Measurements from ENCODE around the gene LRP1B.
"Not testable (repeated sequence)": the region's sequence is repeated elsewhere in the genome, so short reads cannot be mapped to it uniquely, and the experiment has no call there.

Gene LRP1B

DNA sequence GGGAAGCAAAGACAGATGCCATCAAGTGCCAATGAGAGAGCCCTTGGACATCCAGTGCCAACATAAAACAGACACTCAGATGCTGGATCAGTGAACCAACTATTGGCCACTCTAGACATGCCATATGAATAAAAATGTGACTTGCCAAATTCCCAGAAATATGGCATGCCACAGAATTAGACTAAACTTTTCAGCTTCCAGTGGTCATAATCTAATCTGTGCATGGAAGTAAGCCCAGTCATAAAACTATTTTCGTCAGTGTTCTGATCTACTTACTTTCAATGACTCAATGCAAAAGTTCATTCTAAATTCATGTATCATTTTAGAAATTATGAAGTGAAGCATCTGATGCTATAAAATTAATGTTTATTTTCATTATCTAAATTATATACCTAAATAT is 1844.4 kb downstream of the LRP1B start:
- no peak overlapping the region for H3K4me3 ChIP-seq (ENCODE audit: low read depth, low read length)
- TF ChIP-seq, protein P1, sequence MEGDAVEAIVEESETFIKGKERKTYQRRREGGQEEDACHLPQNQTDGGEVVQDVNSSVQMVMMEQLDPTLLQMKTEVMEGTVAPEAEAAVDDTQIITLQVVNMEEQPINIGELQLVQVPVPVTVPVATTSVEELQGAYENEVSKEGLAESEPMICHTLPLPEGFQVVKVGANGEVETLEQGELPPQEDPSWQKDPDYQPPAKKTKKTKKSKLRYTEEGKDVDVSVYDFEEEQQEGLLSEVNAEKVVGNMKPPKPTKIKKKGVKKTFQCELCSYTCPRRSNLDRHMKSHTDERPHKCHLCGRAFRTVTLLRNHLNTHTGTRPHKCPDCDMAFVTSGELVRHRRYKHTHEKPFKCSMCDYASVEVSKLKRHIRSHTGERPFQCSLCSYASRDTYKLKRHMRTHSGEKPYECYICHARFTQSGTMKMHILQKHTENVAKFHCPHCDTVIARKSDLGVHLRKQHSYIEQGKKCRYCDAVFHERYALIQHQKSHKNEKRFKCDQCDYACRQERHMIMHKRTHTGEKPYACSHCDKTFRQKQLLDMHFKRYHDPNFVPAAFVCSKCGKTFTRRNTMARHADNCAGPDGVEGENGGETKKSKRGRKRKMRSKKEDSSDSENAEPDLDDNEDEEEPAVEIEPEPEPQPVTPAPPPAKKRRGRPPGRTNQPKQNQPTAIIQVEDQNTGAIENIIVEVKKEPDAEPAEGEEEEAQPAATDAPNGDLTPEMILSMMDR (IDR thresholded peaks at IDR 0.05; ENCODE audit: low read depth, low read length, missing control alignments): no peak
- no peak for DNase-seq (ENCODE audit: low read depth)

DNA sequence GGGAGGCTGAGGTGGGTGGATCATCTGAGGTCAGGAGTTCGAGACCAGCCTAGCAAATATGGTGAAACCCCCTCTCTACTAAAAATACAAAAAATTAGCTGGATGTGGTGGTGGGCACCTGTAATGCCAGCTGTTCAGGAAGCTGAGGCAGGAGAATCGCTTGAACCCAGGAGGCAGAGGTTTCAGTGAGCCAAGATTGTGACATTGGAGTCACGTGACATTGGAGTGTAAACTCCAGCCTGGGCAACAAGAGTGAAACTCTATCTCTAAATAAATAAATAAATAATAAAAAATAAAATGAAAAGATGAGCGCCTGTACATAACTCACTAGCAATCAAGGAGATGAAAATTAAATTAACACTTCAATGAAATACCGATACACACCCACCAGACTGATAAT is 1853.5 kb downstream of the LRP1B start:
- not testable (repeated sequence) for H3K4me3 ChIP-seq (ENCODE audit: low read depth, low read length); DNase-seq (ENCODE audit: low read depth)

DNA sequence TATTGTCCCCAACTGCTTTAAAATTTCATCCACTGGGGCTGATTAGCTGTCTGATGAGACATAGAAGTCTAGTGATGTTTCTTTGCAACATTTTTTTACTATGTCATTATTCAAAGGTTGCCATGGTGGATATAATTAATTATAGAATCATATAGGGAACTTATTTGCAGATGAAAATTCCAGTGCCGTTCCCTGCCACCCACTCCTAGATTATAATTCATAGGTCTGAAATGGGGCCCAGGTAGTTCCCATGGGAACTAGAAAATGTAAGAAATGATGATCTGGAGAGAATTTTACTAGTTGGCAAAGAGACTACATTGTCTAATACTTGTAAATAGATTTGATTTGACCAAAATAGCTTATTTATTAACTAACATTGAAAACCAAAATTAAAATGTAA is 1854.2 kb downstream of the LRP1B start:
- TF ChIP-seq, protein P1 (IDR thresholded peaks at IDR 0.05; ENCODE audit: low read depth, low read length, missing control alignments): no peak
- H3K4me3 ChIP-seq (ENCODE audit: low read depth, low read length): no peak overlapping the region
- DNase-seq (ENCODE audit: low read depth): no peak

DNA sequence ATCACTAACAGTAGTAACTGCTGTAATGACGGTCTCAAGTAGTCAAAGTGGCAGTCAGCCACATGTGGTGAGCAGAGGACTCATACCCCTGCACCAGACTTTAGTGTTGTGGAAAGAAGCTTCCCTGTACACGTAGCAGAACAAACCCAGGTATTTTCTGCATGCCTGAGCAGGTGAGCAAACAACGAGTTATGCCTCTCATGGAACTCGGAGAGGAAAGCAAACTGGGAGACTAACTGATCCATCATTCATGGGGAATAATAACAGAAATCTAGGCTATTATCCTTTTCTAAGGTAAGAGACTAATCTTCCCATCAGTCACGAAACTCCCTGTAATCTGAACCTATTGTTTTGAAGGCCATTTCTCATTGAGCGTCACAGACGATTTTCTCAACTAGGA is 1855.4 kb downstream of the LRP1B start:
- TF ChIP-seq, protein P1 (IDR thresholded peaks at IDR 0.05; ENCODE audit: low read depth, low read length, missing control alignments): no peak
- H3K4me3 ChIP-seq (ENCODE audit: low read depth, low read length): no peak overlapping the region
- DNase-seq (ENCODE audit: low read depth): no peak

DNA sequence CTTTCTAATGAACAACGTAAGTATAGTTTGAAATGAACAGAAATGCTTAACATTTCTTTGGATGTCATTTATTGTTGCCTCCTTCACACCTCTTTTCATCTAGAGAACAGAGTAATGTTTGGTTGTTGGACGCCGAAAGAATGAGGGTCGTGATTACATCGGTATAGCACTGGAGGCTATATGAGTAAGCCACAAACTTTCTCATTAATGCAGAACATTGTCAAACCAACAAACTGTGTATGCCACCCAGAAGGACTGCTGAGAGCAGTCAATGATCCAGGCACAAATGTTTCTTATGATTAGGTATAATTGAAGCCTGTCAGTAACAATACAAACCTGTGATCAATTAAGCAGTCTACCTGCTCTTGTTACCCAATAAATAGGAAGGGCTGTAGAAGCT is 1855.9 kb downstream of the LRP1B start:
- TF ChIP-seq, protein P1 (IDR thresholded peaks at IDR 0.05; ENCODE audit: low read depth, low read length, missing control alignments): no peak
- no peak for DNase-seq (ENCODE audit: low read depth)
- H3K4me3 ChIP-seq (ENCODE audit: low read depth, low read length): no peak overlapping the region

DNA sequence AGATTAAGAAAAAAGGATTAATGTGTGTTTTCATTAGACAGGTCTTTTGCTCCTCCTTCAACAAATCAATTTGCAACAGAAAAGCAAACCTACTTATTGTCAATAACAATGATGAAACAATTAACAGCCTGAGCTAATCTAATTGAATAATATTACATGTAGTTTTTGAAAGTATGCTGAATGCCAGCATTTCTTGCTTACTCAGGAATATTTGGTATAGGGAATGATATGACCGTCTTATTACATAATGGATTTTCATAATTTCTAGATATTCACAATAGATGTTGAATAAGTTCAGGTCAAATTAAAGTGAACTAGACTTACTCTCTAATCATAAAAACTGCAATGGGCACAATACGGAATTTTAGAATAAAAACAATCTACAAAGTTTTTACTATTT is 1856.9 kb downstream of the LRP1B start:
- H3K4me3 ChIP-seq (ENCODE audit: low read depth, low read length): no peak overlapping the region
- DNase-seq (ENCODE audit: low read depth): no peak
- TF ChIP-seq, protein P1 (IDR thresholded peaks at IDR 0.05; ENCODE audit: low read depth, low read length, missing control alignments): no peak

DNA sequence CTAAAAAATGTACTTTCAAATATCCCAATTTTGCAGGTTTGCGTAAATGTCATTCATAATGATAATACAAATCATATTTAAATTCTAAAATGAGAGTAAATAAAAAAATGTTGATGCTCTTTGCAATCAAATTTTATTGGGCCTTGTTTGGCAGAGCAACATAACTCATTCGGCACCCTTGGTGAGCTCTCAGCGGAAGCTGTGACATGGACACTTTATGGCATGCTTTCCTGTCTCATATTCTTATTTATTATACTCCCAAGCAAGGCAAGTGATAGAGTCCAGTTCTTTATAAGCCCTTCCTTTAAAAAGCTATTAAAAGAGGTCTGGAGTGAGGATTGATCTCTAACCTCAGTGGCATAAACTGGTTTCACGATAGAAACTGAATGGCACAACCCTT is 1857.4 kb downstream of the LRP1B start:
- DNase-seq (ENCODE audit: low read depth): no peak
- TF ChIP-seq, protein P1 (IDR thresholded peaks at IDR 0.05; ENCODE audit: low read depth, low read length, missing control alignments): no peak

DNA sequence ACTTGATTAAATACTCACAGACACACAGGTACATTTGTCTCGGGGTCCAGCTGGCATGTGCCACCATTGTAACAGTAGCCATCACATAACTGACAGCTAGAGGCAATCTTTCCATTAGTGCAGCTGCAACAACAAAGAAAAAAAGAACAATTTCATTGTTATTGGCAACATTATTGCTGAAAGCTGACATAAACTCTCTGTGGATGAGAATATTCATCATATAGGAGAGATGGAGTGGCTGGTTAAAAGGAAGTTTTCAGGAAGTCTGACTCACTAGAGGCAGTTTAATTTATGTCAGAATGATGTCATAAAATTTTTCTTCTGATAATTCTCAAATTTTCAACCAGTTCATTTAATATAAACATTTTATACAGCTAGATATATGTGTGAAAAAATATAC is 1860.6 kb downstream of the LRP1B start:
- DNase-seq (ENCODE audit: low read depth): no peak
- H3K4me3 ChIP-seq (ENCODE audit: low read depth, low read length): no peak overlapping the region
- TF ChIP-seq, protein P1 (IDR thresholded peaks at IDR 0.05; ENCODE audit: low read depth, low read length, missing control alignments): no peak

More for the DNA sequence above, 1857.4 kb downstream of the LRP1B start:
- H3K4me3 ChIP-seq (ENCODE audit: low read depth, low read length): no peak overlapping the region

All from GM12864 (cell line).